Measurements from ENCODE around the gene DCAF8. TPM values are rescaled to one million over a fixed set of nuclear protein-coding genes. Genes with fewer than 3 reads are reported as not detected.

The DCAF8 gene
- total RNA-seq, 1 experiment from 2014 or later: 181 TPM

GRCh38 chr1:160308451-160309184, 46.3 kb upstream of the DCAF8 start:
- no peak for TF ChIP-seq CTCF (IDR thresholded peaks at IDR 0.05; ENCODE audit: unreplicated experiment)
- no TSS peak for BruUV-seq (replicated peaks)
- no peak overlapping the region for H3K4me3 Mint-ChIP-seq (ENCODE audit: unreplicated experiment)
- no peak overlapping the region for H3K27ac Mint-ChIP-seq (ENCODE audit: low read depth, unreplicated experiment)
- DNase-seq (ENCODE audit: unreplicated experiment): no peak
- H3K4me1 Mint-ChIP-seq (ENCODE audit: insufficient read depth, unreplicated experiment): peaks cover 16% of the 10 kb centered on the region
- intact Hi-C loops (cut with micrococcal nuclease): no loop called here
- H3K36me3 Mint-ChIP-seq (ENCODE audit: insufficient read depth, unreplicated experiment): peaks cover 100% of the 10 kb centered on the region
- H3K9me3 Mint-ChIP-seq (ENCODE audit: unreplicated experiment): no peaks in the 10 kb centered on the region
- H3K27me3 Mint-ChIP-seq (ENCODE audit: insufficient read depth, unreplicated experiment): no peaks in the 10 kb centered on the region
- CTCF ChIA-PET: interaction anchor here (0.7 to 9.3 kb wide), 7 partner anchors 10 to 108 kb away, joined by 3 to 132 read pairs (median 5); no protein-coding TSS in a partner anchor
- POLR2A ChIA-PET: interaction anchor here (0.6 to 1.1 kb wide), 2 partner anchors 17 to 46 kb away, joined by 3 to 4 read pairs; partner anchors contain the start of gene DCAF8

GRCh38 chr1:160307118-160307791, 44.9 kb upstream of the DCAF8 start:
- no peak for TF ChIP-seq CTCF (IDR thresholded peaks at IDR 0.05; ENCODE audit: unreplicated experiment)
- ChIA-PET CTCF (interaction anchor here (0.6 to 9.3 kb wide), 9 partner anchors 15 to 109 kb away, joined by 3 to 132 read pairs (median 3); no protein-coding TSS in a partner anchor), POLR2A (interaction anchor here (1.0 to 1.9 kb wide), 3 partner anchors 11 to 23 kb away, joined by 3 to 10 read pairs (median 3); partner anchors contain the start of gene PEX19)
- Mint-ChIP-seq H3K4me3 (ENCODE audit: unreplicated experiment) (no peak overlapping the region), H3K27me3 (ENCODE audit: insufficient read depth, unreplicated experiment) (no peaks in the 10 kb centered on the region), H3K27ac (ENCODE audit: low read depth, unreplicated experiment) (no peak overlapping the region), H3K9me3 (ENCODE audit: unreplicated experiment) (no peaks in the 10 kb centered on the region), H3K36me3 (ENCODE audit: insufficient read depth, unreplicated experiment) (peaks cover 100% of the 10 kb centered on the region), H3K4me1 (ENCODE audit: insufficient read depth, unreplicated experiment) (peaks cover 16% of the 10 kb centered on the region)
- DNase-seq (ENCODE audit: unreplicated experiment): no peak
- no TSS peak for BruUV-seq (replicated peaks)
- intact Hi-C loops (cut with micrococcal nuclease): no loop called here

- no peak for DNase-seq (ENCODE audit: unreplicated experiment)
- no peaks in the 10 kb centered on the region for H3K27me3 Mint-ChIP-seq (ENCODE audit: insufficient read depth, unreplicated experiment)
- no peak overlapping the region for H3K27ac Mint-ChIP-seq (ENCODE audit: low read depth, unreplicated experiment)
- no peaks in the 10 kb centered on the region for H3K9me3 Mint-ChIP-seq (ENCODE audit: unreplicated experiment)
- ChIA-PET CTCF (interaction anchor here (9.3 kb wide), 1 partner anchor 8 kb away, joined by 132 read pairs; no protein-coding TSS in a partner anchor), POLR2A (interaction anchor here (1.9 kb wide), 1 partner anchor 16 kb away, joined by 14 read pairs; the partner anchor contains the start of gene PEX19)
- no peak overlapping the region for H3K4me3 Mint-ChIP-seq (ENCODE audit: unreplicated experiment)
- intact Hi-C loops (cut with micrococcal nuclease): no loop called here
- H3K4me1 Mint-ChIP-seq (ENCODE audit: insufficient read depth, unreplicated experiment): no peaks in the 10 kb centered on the region
- TF ChIP-seq CTCF (IDR thresholded peaks at IDR 0.05; ENCODE audit: unreplicated experiment): no peak
- H3K36me3 Mint-ChIP-seq (ENCODE audit: insufficient read depth, unreplicated experiment): peaks cover 100% of the 10 kb centered on the region
- BruUV-seq (replicated peaks): no TSS peak
Observed at GRCh38 chr1:160300173-160300572, 37.8 kb upstream of the DCAF8 start.

- Mint-ChIP-seq H3K9me3 (ENCODE audit: unreplicated experiment) (no peaks in the 10 kb centered on the region), H3K4me1 (ENCODE audit: insufficient read depth, unreplicated experiment) (no peaks in the 10 kb centered on the region), H3K4me3 (ENCODE audit: unreplicated experiment) (no peak overlapping the region), H3K36me3 (ENCODE audit: insufficient read depth, unreplicated experiment) (peaks cover 100% of the 10 kb centered on the region), H3K27ac (ENCODE audit: low read depth, unreplicated experiment) (no peak overlapping the region), H3K27me3 (ENCODE audit: insufficient read depth, unreplicated experiment) (no peaks in the 10 kb centered on the region)
- DNase-seq (ENCODE audit: unreplicated experiment): no peak
- ChIA-PET POLR2A (interaction anchor here (0.7 to 1.6 kb wide), 4 partner anchors 11 to 52 kb away, joined by 3 to 5 read pairs (median 3); partner anchors contain the start of genes COPA, DCAF8 and NCSTN), CTCF (interaction anchor here (0.8 to 9.5 kb wide), 8 partner anchors 20 to 250 kb away, joined by 3 to 208 read pairs (median 4); partner anchors contain the start of gene CASQ1)
- BruUV-seq (replicated peaks): no TSS peak
- intact Hi-C loops (cut with micrococcal nuclease): no loop called here
- no peak for TF ChIP-seq CTCF (IDR thresholded peaks at IDR 0.05; ENCODE audit: unreplicated experiment)
Observed at GRCh38 chr1:160296036-160296435, 33.7 kb upstream of the DCAF8 start.

Measured in MCF 10A (cell line).